Muscle layer of duodenum (tissue), 2 donors: ENCODE measurements around the gene HGFAC.

Experiments used
- H3K27ac ChIP-seq: one replicate; pipeline ENCODE4 v1.7.0; 2013; ENCODE audit warnings: mild to moderate bottlenecking, low read length
- H3K27me3 ChIP-seq: one replicate; pipeline ENCODE4 v1.7.0; 2013; ENCODE audit warnings: low read depth, mild to moderate bottlenecking, control low read depth, low read length
- H3K36me3 ChIP-seq, 2 donors: one replicate each; pipeline ENCODE4 v1.7.0; 2013; ENCODE audit warnings: low read length in 2 of 2, control low read depth in 1 of 2, mild to moderate bottlenecking in 1 of 2; ENCODE audit not compliant: insufficient read depth in 2 of 2, control insufficient read depth in 1 of 2
- H3K4me1 ChIP-seq, 2 donors: one replicate each; pipeline ENCODE4 v1.7.0; 2013; ENCODE audit warnings: low read length in 2 of 2, mild to moderate bottlenecking in 2 of 2, control low read depth in 1 of 2, moderate library complexity in 1 of 2; ENCODE audit not compliant: insufficient read depth in 2 of 2, control insufficient read depth in 1 of 2
- H3K4me3 ChIP-seq, 2 donors: one replicate each; pipeline ENCODE4 v1.7.0; 2013; ENCODE audit warnings: low read length in 2 of 2, low read depth in 1 of 2, mild to moderate bottlenecking in 1 of 2
- H3K9me3 ChIP-seq, 2 donors: one replicate each; pipeline ENCODE4 v1.7.0; 2013; ENCODE audit warnings: low read length in 2 of 2, control low read depth in 1 of 2, mild to moderate bottlenecking in 1 of 2; ENCODE audit not compliant: control insufficient read depth in 1 of 2
- donor health status: healthy.

Gene HGFAC

DNA sequence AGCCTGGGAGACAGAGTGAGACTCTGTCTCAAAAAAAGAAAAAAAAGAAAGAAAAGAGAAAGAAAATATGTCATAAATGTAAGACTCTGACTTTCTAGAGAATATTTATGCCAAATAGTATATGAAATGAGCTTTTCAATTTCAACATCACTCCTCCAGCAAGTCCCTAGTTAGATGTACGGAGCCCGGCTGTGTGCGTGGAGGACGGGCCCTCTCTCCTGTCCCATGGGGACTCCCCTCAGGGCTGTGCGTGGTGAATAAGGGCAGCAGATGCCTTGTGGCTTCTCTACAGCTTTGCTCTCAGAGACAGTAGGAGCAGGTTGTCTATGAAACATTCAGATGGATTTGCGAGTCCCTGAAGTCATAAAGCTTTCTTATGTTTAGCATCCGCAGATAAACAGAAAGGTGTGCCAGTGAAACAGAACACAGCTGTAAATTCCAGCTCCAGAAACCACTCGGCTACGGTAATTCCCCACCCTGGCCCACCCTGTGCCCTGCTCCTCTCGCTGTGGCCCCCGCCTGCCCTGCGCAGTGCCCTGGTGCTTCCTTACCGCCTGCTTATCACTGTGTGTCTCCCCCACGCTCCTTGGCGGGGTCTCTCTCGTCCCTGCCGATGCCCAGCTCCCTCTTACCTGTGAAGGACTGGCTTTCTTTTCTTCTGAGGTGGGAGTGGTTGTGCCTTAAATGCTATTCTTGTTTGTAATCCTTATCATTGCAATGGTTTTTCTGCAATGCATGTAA is 13.9 kb upstream of the HGFAC start:
- Histone ChIP-seq H3K9me3 (no peaks in the 10 kb centered on the region), H3K36me3 (peaks cover 12 to 47% of the 10 kb centered on the region in 2 donors), H3K27ac (no peak overlapping the region), H3K4me3 (no peak overlapping the region), H3K27me3 (no peaks in the 10 kb centered on the region), H3K4me1 (no peaks in the 10 kb centered on the region)

DNA sequence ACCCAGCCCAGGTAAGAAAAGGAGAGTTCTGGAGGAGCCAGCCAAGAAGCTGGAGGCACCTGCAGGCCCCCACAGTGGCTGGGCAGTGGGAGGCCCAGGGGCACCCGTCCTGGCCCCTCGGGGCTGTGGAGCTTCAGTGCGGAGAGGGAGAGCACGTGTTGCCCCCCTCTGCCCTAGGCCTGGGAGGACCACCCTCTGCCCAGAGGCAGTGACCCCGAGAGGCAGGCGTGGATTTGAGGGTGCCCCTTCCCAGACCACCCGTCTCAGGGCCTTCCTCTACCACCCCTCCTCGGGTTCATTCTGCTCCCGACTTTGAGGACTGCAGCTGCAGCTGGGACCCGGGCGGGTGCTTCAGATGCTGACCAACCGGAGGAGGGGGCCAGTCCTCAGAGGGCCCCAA is 12.1 kb upstream of the HGFAC start:
- peaks cover 7 to 30% of the 10 kb centered on the region in 2 donors for H3K36me3 ChIP-seq
- no peak overlapping the region for H3K27ac ChIP-seq
- H3K4me3 ChIP-seq, result no peak overlapping the region
- no peaks in the 10 kb centered on the region for H3K27me3 ChIP-seq
- H3K4me1 ChIP-seq, result no peaks in the 10 kb centered on the region
- no peaks in the 10 kb centered on the region for H3K9me3 ChIP-seq

DNA sequence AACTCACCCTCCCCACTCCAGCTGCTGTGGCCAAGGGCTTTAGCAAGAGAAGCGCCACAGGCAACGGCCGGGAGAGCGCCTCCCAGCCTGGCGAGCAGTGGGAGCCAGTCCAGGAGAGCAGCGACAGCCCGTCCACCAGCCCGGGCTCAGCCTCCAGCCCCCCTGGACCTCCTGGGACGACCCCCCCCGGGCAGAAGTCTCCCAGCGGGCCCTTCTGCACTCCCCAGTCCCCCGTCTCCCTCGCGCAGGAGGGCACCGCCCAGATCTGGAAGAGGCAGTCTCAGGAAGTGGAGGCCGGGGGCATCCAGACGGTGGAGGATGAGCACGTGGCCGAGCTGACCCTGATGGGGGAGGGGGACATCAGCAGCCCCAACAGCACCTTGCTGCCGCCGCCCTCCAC is 11.2 kb upstream of the HGFAC start:
- H3K9me3 ChIP-seq, result no peaks in the 10 kb centered on the region
- no peaks in the 10 kb centered on the region for H3K27me3 ChIP-seq
- H3K36me3 ChIP-seq, result peaks cover 4 to 30% of the 10 kb centered on the region in 2 donors
- H3K4me3 ChIP-seq, result no peak overlapping the region
- no peaks in the 10 kb centered on the region for H3K4me1 ChIP-seq
- no peak overlapping the region for H3K27ac ChIP-seq

GRCh38 chr4:3431446-3431993 is 10.2 kb upstream of the HGFAC start:
- peaks cover 4 to 30% of the 10 kb centered on the region in 2 donors for H3K36me3 ChIP-seq

DNA sequence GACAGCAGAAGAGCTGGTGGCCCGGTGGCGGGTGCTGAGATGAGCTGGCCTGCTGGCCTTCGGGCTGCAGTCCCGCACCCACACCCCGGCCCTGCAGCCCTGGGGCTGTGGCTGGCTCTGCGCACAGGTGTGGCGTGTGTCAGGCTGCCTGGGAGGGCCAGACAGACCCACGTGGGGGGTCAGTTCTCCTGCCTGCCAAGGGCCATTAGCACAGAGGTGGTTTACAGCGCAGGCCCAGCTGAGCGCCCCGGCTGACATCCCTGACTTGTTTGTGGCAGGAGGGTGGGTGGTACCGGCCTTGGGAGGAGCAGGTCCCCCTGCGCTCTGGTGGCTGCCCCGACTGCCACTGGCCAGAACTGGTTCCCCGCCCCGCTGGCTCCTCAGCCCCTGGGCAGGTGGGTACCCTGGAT is 9.4 kb upstream of the HGFAC start:
- Histone ChIP-seq H3K4me1 (no peaks in the 10 kb centered on the region), H3K27ac (no peak overlapping the region), H3K4me3 (no peak overlapping the region), H3K27me3 (no peaks in the 10 kb centered on the region), H3K36me3 (peaks cover 4 to 30% of the 10 kb centered on the region in 2 donors), H3K9me3 (no peaks in the 10 kb centered on the region)

More at GRCh38 chr4:3431446-3431993, 10.2 kb upstream of the HGFAC start:
- no peak overlapping the region for H3K27ac ChIP-seq
- H3K27me3 ChIP-seq, result no peaks in the 10 kb centered on the region
- no peaks in the 10 kb centered on the region for H3K4me1 ChIP-seq
- no peaks in the 10 kb centered on the region for H3K9me3 ChIP-seq
- H3K4me3 ChIP-seq, result no peak overlapping the region

- H3K4me1 ChIP-seq, result no peaks in the 10 kb centered on the region
- no peak overlapping the region for H3K4me3 ChIP-seq
- H3K9me3 ChIP-seq, result no peaks in the 10 kb centered on the region
- peaks cover 4 to 30% of the 10 kb centered on the region in 2 donors for H3K36me3 ChIP-seq
- H3K27me3 ChIP-seq, result no peaks in the 10 kb centered on the region
- H3K27ac ChIP-seq, result no peak overlapping the region
These were observed 8.5 kb upstream of the HGFAC start for GRCh38 chr4:3433138-3433869.

DNA sequence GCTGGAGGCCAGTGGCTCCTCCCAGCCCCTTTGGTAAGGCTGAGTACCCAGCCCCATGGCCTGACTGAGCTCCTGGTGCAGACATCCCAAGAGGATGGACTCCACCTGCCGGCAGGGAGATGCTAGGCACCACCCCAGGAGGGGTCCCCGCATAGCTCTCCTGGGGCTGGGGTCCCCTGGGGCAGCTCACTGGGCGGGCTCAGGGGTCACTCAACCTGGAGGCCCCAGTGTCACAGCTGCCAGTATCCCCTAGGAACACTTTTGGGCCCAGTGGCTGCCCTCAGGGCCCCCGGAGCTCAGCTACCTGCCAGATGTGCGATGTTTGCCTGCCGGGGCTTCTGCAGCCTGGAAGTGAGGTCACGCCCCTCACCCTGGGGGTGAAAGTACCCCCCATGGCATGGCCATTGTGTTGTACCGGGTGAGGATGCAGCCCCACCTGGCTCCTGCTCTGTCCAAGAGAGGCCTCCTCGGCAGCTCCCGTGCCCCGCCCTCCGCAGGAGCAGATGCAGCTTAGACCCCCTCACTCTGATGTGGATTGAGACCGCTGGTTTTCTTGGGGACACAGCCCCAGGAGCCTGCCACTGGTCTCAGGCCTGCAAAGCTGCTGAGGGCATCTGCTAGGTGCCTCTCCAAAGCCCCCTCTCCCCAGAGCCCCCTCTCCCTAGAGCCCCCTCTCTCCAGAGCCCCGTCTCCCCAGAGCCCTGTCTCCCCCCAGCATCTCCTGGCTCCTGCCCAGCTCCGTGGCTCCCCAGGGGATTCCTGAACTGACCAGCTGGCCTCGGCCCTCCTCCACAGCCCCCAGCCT is 6.7 kb upstream of the HGFAC start:
- H3K4me3 ChIP-seq, result no peak overlapping the region
- no peak overlapping the region for H3K27ac ChIP-seq
- H3K36me3 ChIP-seq, result peaks cover 4 to 13% of the 10 kb centered on the region in 2 donors
- no peaks in the 10 kb centered on the region for H3K27me3 ChIP-seq
- H3K9me3 ChIP-seq, result no peaks in the 10 kb centered on the region
- H3K4me1 ChIP-seq, result no peaks in the 10 kb centered on the region

DNA sequence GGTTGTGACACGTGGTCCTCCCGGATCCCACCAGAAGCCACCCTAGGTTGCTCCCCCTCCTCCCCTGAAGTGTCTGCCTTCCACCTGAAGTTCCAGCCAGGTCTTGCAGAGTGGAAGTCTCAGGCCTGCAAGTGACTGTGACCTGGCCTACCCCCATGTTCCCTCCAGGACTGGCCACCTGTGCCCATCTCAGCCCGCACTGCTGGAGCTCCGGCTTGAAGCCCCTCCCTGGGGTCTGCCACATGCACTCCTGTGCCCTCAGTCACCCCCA is 6.1 kb upstream of the HGFAC start:
- Histone ChIP-seq H3K4me3 (no peak overlapping the region), H3K27me3 (no peaks in the 10 kb centered on the region), H3K4me1 (no peaks in the 10 kb centered on the region), H3K36me3 (peaks cover 4 to 13% of the 10 kb centered on the region in 2 donors), H3K9me3 (no peaks in the 10 kb centered on the region), H3K27ac (no peak overlapping the region)

GRCh38 chr4:3436048-3436797 is 5.5 kb upstream of the HGFAC start:
- Histone ChIP-seq H3K27ac (no peak overlapping the region), H3K4me1 (no peaks in the 10 kb centered on the region), H3K27me3 (no peaks in the 10 kb centered on the region), H3K9me3 (no peaks in the 10 kb centered on the region), H3K4me3 (no peak overlapping the region), H3K36me3 (peaks cover 0 to 8% of the 10 kb centered on the region in 2 donors)

DNA sequence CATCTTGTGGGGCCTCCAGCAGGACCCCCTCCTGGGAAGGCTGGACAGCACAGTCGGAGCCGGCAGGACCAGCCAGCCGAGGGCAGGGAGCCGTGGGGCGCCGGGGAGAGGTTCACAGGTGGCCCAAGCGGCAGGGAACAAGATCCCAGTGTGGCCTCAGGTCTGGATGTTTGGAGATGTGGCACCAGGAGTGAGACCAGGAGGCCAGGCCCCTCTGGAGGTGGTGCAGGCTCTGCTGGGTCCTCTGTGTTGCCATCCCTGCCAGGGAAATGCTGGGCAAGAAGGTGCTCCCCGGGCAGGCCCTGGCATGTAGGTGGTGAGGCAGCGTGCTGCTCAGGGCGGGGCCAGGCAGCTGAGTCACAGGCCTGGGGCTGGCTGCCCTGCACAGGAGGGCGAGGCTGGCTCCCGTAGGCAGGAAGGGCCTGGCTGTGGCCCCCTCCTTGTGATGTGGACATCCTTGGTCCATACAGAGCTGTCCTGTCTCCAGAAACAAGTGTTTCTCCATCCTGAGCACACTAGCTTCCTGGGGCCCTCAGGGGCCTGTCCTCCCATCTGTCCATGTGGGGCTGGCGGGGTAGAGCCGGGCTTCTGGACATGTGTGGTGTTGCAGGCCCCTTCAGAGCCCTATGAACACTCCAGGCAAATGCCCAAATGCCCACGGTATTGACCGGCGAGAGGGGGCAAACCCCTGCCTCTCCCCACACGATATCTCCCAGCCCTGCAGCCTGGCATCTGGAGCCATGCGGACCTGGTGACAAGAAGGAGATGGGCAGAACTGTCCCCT is 4.8 kb upstream of the HGFAC start:
- H3K4me1 ChIP-seq, result no peaks in the 10 kb centered on the region
- H3K4me3 ChIP-seq, result no peak overlapping the region
- H3K36me3 ChIP-seq, result peaks cover 0 to under 1% of the 10 kb centered on the region in 2 donors
- no peaks in the 10 kb centered on the region for H3K27me3 ChIP-seq
- no peaks in the 10 kb centered on the region for H3K9me3 ChIP-seq
- H3K27ac ChIP-seq, result no peak overlapping the region
